GM13976 (cell line): ENCODE measurements around the gene RBBP8.

ENCODE experiments used
- DNase-seq: peaks from one replicate; pipeline ENCODE4 v3.0.0; 2012; ENCODE audit warnings: low spot score
- CTCF ChIP-seq: IDR thresholded peaks from 2 replicates; pipeline ENCODE4 v1.5.1; 2012; ENCODE audit warnings: borderline replicate concordance, mild to moderate bottlenecking; ENCODE audit not compliant: insufficient read depth; ENCODE audit errors: extremely low read depth, missing control alignments, control extremely low read depth
- in situ Hi-C: fragments of 300-500 bp; cut with MboI; formaldehyde crosslinking; loops from one replicate; pipeline ENCODE4 v1.12.0; 2022; ENCODE audit warnings: low sequenced_read_pairs, mixed read lengths, inconsistent platforms; ENCODE audit not compliant: unreplicated experiment

RBBP8 gene

GRCh38 chr18:23043803-23044376, 110.8 kb downstream of the RBBP8 start:
- TF ChIP-seq CTCF = no peak
- in situ Hi-C loops = no loop called here
- no peak for DNase-seq

DNA sequence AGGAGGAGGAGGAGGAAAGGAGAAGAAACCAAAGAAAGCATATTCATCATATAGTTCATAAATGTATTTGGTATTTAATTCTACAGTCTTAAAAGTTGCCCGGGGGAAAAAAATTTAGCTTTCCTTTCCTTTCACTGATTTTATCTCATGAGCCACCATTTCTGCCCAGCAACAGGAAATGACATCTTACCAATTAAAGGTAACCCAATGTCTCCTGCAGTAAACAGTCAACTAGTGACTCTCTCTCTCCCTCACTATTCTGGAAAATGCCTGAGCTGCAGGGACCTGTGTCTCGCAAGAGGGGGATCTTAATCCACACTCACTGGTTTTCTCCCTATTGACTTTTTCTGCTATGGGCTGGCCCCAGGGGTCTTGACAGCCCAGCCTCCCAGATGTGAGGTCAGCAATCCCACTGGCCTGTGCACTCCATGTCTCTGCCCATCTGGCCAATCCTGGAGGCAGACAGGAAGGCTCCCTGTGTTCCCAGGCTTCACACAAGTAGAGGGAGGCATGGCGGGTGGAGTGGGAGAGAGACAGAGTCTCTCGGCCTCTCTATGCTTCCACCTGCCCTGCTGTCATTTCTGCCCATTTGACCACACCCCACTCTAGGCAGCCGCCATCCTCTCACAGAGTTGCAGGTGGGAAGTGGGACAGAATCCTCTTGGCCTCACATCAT, 116.7 kb downstream of the RBBP8 start:
- in situ Hi-C loops = no loop called here
- no peak for DNase-seq
- no peak for TF ChIP-seq CTCF

GRCh38 chr18:23053776-23054457, 120.8 kb downstream of the RBBP8 start:
- TF ChIP-seq CTCF = no peak
- no peak for DNase-seq
- in situ Hi-C loops = no loop called here

DNA sequence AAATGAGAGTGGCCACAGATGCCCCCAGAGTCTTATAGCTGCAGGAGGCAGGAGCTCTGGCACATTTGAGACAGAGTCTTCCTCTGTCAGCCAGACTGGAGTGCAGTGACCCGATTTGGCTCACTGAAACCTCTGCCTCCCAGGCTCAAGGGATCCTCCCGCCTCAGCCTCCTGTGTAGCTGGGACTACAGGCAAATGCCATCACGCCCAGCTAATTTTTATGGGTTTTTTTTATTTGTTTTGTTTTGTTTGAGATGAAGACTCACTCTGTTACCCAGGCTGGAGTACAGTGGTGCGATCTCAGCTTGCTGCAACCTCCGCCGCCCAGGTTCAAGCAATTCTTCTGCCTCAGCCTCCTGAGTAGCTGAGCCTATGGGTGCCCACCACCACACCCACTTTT, 121.4 kb downstream of the RBBP8 start:
- TF ChIP-seq CTCF = no peak
- no peak for DNase-seq
- in situ Hi-C loops = no loop called here

DNA sequence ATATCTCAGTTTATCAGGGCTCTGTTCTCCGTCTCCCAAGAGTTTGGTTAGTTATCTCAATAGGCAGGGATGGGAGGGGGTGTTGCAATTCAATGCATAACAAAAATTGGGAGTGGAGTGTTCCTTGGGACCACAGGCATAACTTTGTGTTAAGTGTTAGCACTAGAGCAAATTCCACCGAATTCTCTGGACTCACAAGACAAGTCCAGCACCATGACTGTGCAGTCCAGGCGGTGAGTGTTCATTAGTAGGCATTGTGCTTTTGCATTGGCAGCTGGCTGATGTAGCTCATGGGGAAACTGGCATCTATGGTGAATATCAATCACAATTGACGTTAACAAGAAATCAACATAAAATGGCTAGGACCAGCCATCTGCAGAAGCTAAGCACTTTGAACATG, 123.2 kb downstream of the RBBP8 start:
- DNase-seq = no peak
- in situ Hi-C loops = no loop called here
- no peak for TF ChIP-seq CTCF

DNA sequence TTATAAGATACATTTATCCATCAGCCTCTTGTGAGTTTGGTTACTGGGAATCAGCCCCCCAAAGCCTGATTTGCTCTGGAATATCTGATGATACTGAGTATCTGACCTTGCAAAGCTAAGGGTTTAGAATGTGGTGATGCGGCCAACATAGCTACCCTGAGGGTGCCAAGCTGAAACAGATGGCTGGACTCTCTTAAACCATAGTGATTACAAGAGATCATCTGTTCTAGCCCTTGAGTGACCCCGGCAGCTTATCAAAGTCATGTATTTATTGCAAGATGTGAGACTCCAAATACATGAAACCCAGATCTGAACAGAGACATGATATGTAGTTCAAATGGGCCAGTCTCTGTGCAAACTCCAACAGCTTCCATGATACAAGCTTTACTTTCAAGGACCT, 124.0 kb downstream of the RBBP8 start:
- no peak for DNase-seq
- no peak for TF ChIP-seq CTCF
- in situ Hi-C loops = no loop called here
